Ishikawa (cell line): Measurements from ENCODE around the gene B3GNT8.

Source experiments
- CEBPB ChIP-seq: IDR thresholded peaks from 2 replicates; pipeline ENCODE4 v1.6.1; 2012
- CREB1 ChIP-seq: IDR thresholded peaks from 2 replicates; pipeline ENCODE4 v1.6.1; 2012; ENCODE audit warnings: low read depth
- EGR1 ChIP-seq: IDR thresholded peaks from 2 replicates; pipeline ENCODE4 v1.6.1; 2012
- EP300 ChIP-seq: IDR thresholded peaks from 2 replicates; pipeline ENCODE4 v1.6.1; 2012; ENCODE audit warnings: borderline replicate concordance
- FOXM1 ChIP-seq: IDR thresholded peaks from 2 replicates; pipeline ENCODE4 v1.6.1; 2012; ENCODE audit warnings: low read depth, borderline replicate concordance
- MAX ChIP-seq: IDR thresholded peaks from 2 replicates; pipeline ENCODE4 v1.6.1; 2012
- NFIC ChIP-seq: IDR thresholded peaks from 2 replicates; pipeline ENCODE4 v1.6.1; 2012
- RAD21 ChIP-seq: IDR thresholded peaks from 2 replicates; pipeline ENCODE4 v1.6.1; 2012; ENCODE audit warnings: low read depth
- REST ChIP-seq: IDR thresholded peaks from 2 replicates; pipeline ENCODE4 v1.6.1; 2012; ENCODE audit warnings: low read depth, mild to moderate bottlenecking
- TAF1 ChIP-seq: IDR thresholded peaks from 2 replicates; pipeline ENCODE4 v1.6.1; 2012; ENCODE audit warnings: low read depth, mild to moderate bottlenecking
- TCF12 ChIP-seq: IDR thresholded peaks from 2 replicates; pipeline ENCODE4 v1.6.1; 2012; ENCODE audit warnings: low read depth
- TEAD4 ChIP-seq: IDR thresholded peaks from 2 replicates; pipeline ENCODE4 v1.6.1; 2012
- USF1 ChIP-seq: IDR thresholded peaks from 2 replicates; pipeline ENCODE4 v1.6.1; 2012
- YY1 ChIP-seq: IDR thresholded peaks from 2 replicates; pipeline ENCODE4 v1.6.1; 2012; ENCODE audit warnings: low read depth
- ZBTB7A ChIP-seq: IDR thresholded peaks from 2 replicates; pipeline ENCODE4 v1.6.1; 2012; ENCODE audit warnings: low read depth

Gene B3GNT8

GRCh38 chr19:41445575-41445974, 18.4 kb upstream of the B3GNT8 start:
- TF ChIP-seq EP300 (no peak), MAX (no peak), USF1 (no peak), RAD21 (no peak), TAF1 (no peak), YY1 (no peak), TEAD4 (no peak), NFIC (no peak), EGR1 (no peak), TCF12 (no peak), FOXM1 (no peak), REST (no peak), ZBTB7A (no peak), CREB1 (no peak), CEBPB (no peak)

- no peak for TF ChIP-seq FOXM1
- TF ChIP-seq TCF12 = no peak
- TF ChIP-seq CREB1 = no peak
- TF ChIP-seq MAX = no peak
- TF ChIP-seq TAF1 = no peak
- no peak for TF ChIP-seq REST
- TF ChIP-seq RAD21 = no peak
- TF ChIP-seq NFIC = no peak
- TF ChIP-seq EP300 = no peak
- TF ChIP-seq USF1 = no peak
- TF ChIP-seq YY1 = no peak
- TF ChIP-seq TEAD4 = no peak
- no peak for TF ChIP-seq CEBPB
- TF ChIP-seq ZBTB7A = no peak
- no peak for TF ChIP-seq EGR1
These were observed 16.8 kb upstream of the B3GNT8 start for GRCh38 chr19:41443813-41444455.

- TF ChIP-seq FOXM1 = no peak
- no peak for TF ChIP-seq TCF12
- no peak for TF ChIP-seq RAD21
- no peak for TF ChIP-seq EGR1
- no peak for TF ChIP-seq REST
- TF ChIP-seq USF1 = no peak
- TF ChIP-seq CEBPB = no peak
- TF ChIP-seq YY1 = no peak
- no peak for TF ChIP-seq EP300
These were observed 15.5 kb upstream of the B3GNT8 start, which contains the start of gene ERICH4 for GRCh38 chr19:41442473-41443355. Gene ERICH4, plus strand, starts transcription at chr19:41443156. Its CDS starts 14 bp downstream, at chr19:41443170.
